Activated CD8-positive, alpha-beta memory T cell treated with anti-CD3 and anti-CD28 coated beads for 36 hours (primary cell): ENCODE measurements around the gene UBQLN4. TPM values are rescaled to one million over a fixed set of nuclear protein-coding genes. Genes with fewer than 3 reads are reported as not detected.

ENCODE experiments used
- CTCF ChIA-PET: fragments of 350-600 bp; sonication (Branson Sonifier 250); formaldehyde crosslinking; loops from one replicate; lab custom pipeline; 2021; ENCODE audit warnings: antibody characterized with exemption; lab: Charles Lee
- POLR2A ChIA-PET: fragments of 350-600 bp; sonication (Branson Sonifier 250); formaldehyde crosslinking; loops from one replicate; lab custom pipeline; 2021; ENCODE audit warnings: antibody characterized with exemption; lab: Charles Lee
- total RNA-seq, 2 experiments: library from RNA; stranded (reverse); gene quantifications; one replicate each; pipeline ENCODE4 v1.2.3, GENCODE V29; 2021

Gene UBQLN4
- total RNA-seq = 10 to 100 TPM; 53.8 to 55.4 TPM

GRCh38 chr1:156053768-156054499, at the start of gene UBQLN4:
Gene UBQLN4, minus strand, starts transcription at chr1:156053798. Its CDS starts 97 bp downstream, at chr1:156053701.
- POLR2A ChIA-PET = interaction anchor here (0.8 to 1.0 kb wide), 2 partner anchors 33 to 39 kb away, joined by 3 to 4 read pairs; partner anchors contain the start of gene SSR2
- CTCF ChIA-PET = interaction anchor here (0.9 to 1.4 kb wide), 3 partner anchors 20 to 122 kb away, joined by 3 to 6 read pairs (median 4); partner anchors contain the start of gene ARHGEF2

- POLR2A ChIA-PET = interaction anchor here (0.8 to 1.5 kb wide), 2 partner anchors 11 to 12 kb away, joined by 3 read pairs; partner anchors contain the start of gene LMNA
- CTCF ChIA-PET = interaction anchor here (1.0 to 2.2 kb wide), 6 partner anchors 11 to 157 kb away, joined by 3 to 10 read pairs (median 4); no protein-coding TSS in a partner anchor
Observed at GRCh38 chr1:156102633-156103511, 49.3 kb upstream of the UBQLN4 start.

- ChIA-PET POLR2A (interaction anchor here (1.5 kb wide), 1 partner anchor 12 kb away, joined by 3 read pairs; the partner anchor contains the start of gene LMNA), CTCF (interaction anchor here (1.0 to 2.2 kb wide), 6 partner anchors 12 to 30 kb away, joined by 3 to 10 read pairs (median 5); no protein-coding TSS in a partner anchor)
Observed at GRCh38 chr1:156101880-156102279, 48.3 kb upstream of the UBQLN4 start.

GRCh38 chr1:156100205-156100995, 46.8 kb upstream of the UBQLN4 start:
- CTCF ChIA-PET = interaction anchor here (1.1 to 12.8 kb wide), 4 partner anchors 9 to 31 kb away, joined by 4 to 361 read pairs (median 6); partner anchors contain the start of gene LMNA
- POLR2A ChIA-PET = interaction anchor here (1.0 kb wide), 1 partner anchor 13 kb away, joined by 5 read pairs; no protein-coding TSS in a partner anchor

GRCh38 chr1:156099282-156099681, 45.7 kb upstream of the UBQLN4 start:
- ChIA-PET POLR2A (interaction anchor here (1.0 kb wide), 2 partner anchors 15 to 114 kb away, joined by 3 to 5 read pairs; partner anchors contain the start of gene PMF1), CTCF (interaction anchor here (1.0 to 12.8 kb wide), 4 partner anchors 8 to 184 kb away, joined by 3 to 361 read pairs (median 5); partner anchors contain the start of genes LMNA and SMG5)

- ChIA-PET CTCF (interaction anchor here (1.0 to 12.8 kb wide), 5 partner anchors 8 to 184 kb away, joined by 3 to 361 read pairs (median 7); partner anchors contain the start of genes LMNA and SMG5), POLR2A (interaction anchor here (1.0 to 2.8 kb wide), 2 partner anchors 7 to 114 kb away, joined by 3 to 32 read pairs; partner anchors contain the start of gene PMF1)
Observed at GRCh38 chr1:156098784-156099183, 45.2 kb upstream of the UBQLN4 start.

GRCh38 chr1:156097499-156098178, 44.0 kb upstream of the UBQLN4 start:
- ChIA-PET CTCF (interaction anchor here (0.9 to 12.8 kb wide), 9 partner anchors 8 to 131 kb away, joined by 3 to 361 read pairs (median 25); partner anchors contain the start of genes LMNA, PMF1 and SLC25A44), POLR2A (interaction anchor here (0.7 to 2.8 kb wide), 10 partner anchors 8 to 129 kb away, joined by 3 to 41 read pairs (median 5); partner anchors contain the start of genes LMNA, MEX3A and PMF1)

- POLR2A ChIA-PET = interaction anchor here (0.7 to 2.8 kb wide), 12 partner anchors 9 to 129 kb away, joined by 3 to 41 read pairs (median 5); partner anchors contain the start of genes LMNA, MEX3A and PMF1
- CTCF ChIA-PET = interaction anchor here (0.7 to 12.8 kb wide), 16 partner anchors 9 to 259 kb away, joined by 3 to 361 read pairs (median 6); partner anchors contain the start of genes LMNA, PMF1 and SLC25A44
Observed at GRCh38 chr1:156096640-156097391, 43.2 kb upstream of the UBQLN4 start.

GRCh38 chr1:156095906-156096508, 42.4 kb upstream of the UBQLN4 start:
- ChIA-PET POLR2A (interaction anchor here (0.7 to 2.8 kb wide), 3 partner anchors 10 to 33 kb away, joined by 3 to 41 read pairs (median 32); no protein-coding TSS in a partner anchor), CTCF (interaction anchor here (1.1 to 12.8 kb wide), 14 partner anchors 10 to 260 kb away, joined by 3 to 361 read pairs (median 8); partner anchors contain the start of genes LMNA, PMF1 and SLC25A44)

GRCh38 chr1:156091610-156092009, 38.0 kb upstream of the UBQLN4 start:
- POLR2A ChIA-PET = interaction anchor here (0.7 kb wide), 1 partner anchor 126 kb away, joined by 3 read pairs; no protein-coding TSS in a partner anchor

GRCh38 chr1:156090840-156091188, 37.2 kb upstream of the UBQLN4 start:
- POLR2A ChIA-PET = no interaction called here
- CTCF ChIA-PET = interaction anchor here (0.8 to 12.8 kb wide), 14 partner anchors 8 to 152 kb away, joined by 3 to 361 read pairs (median 4); partner anchors contain the start of genes MEX3A and SEMA4A

More at GRCh38 chr1:156091610-156092009, 38.0 kb upstream of the UBQLN4 start:
- CTCF ChIA-PET = interaction anchor here (1.0 to 12.8 kb wide), 10 partner anchors 9 to 134 kb away, joined by 3 to 361 read pairs (median 4); partner anchors contain the start of genes MEX3A and SEMA4A

- ChIA-PET POLR2A (no interaction called here), CTCF (interaction anchor here (0.7 to 12.8 kb wide), 13 partner anchors 8 to 151 kb away, joined by 3 to 361 read pairs (median 3); partner anchors contain the start of gene MEX3A)
Observed at GRCh38 chr1:156090138-156090839, 36.7 kb upstream of the UBQLN4 start.

GRCh38 chr1:156089704-156090103, 36.1 kb upstream of the UBQLN4 start:
- POLR2A ChIA-PET = no interaction called here
- CTCF ChIA-PET = interaction anchor here (0.7 to 12.8 kb wide), 9 partner anchors 7 to 151 kb away, joined by 3 to 361 read pairs (median 3); partner anchors contain the start of gene MEX3A

GRCh38 chr1:156086256-156086662, 32.7 kb upstream of the UBQLN4 start:
- CTCF ChIA-PET = interaction anchor here (1.6 to 5.0 kb wide), 2 partner anchors 11 to 43 kb away, joined by 3 to 19 read pairs; no protein-coding TSS in a partner anchor
- POLR2A ChIA-PET = no interaction called here
